Right lobe of liver (tissue), 6 donors: ENCODE measurements around the gene SPPL3. TPM values are rescaled to one million over a fixed set of nuclear protein-coding genes. Genes with fewer than 3 reads are reported as not detected.

Experiments used
- ATAC-seq, 4 donors: fragments of 200-7000 bp; cut with Tn5 transposase; one replicate each; pipeline ENCODE4 v1.9.1; 2020; ENCODE audit warnings: mild to moderate bottlenecking in 4 of 4, moderate library complexity in 4 of 4
- DNase-seq, 3 donors: peaks; one replicate each; pipeline ENCODE4 v3.0.0-alpha.2; 2020
- H3K27ac ChIP-seq, 3 donors: fragments of 200-600 bp; one replicate each; pipeline ENCODE4 v1.8.0; 2022
- H3K27me3 ChIP-seq, 2 donors: fragments of 200-600 bp; one replicate each; pipeline ENCODE4 v1.8.0; 2022
- H3K36me3 ChIP-seq, 4 donors: fragments of 200-600 bp; sonication (generic) in 1 of 4; one replicate each; pipeline versions ENCODE4 v1.5.1 to v1.8.0; 2017 to 2022; ENCODE audit warnings: control low read depth in 1 of 4
- H3K4me1 ChIP-seq, 4 donors: fragments of 200-600 bp; sonication (generic) in 1 of 4; one replicate each; pipeline versions ENCODE4 v1.5.1 to v1.8.0; 2017 to 2022; ENCODE audit warnings: control low read depth in 1 of 4
- H3K4me3 ChIP-seq, 3 donors: fragments of 200-600 bp; one replicate each; pipeline ENCODE4 v1.8.0; 2022
- H3K9me3 ChIP-seq, 4 donors: fragments of 200-600 bp; sonication (generic) in 1 of 4; one replicate each; pipeline versions ENCODE4 v1.5.1 to v1.8.0; 2017 to 2022; ENCODE audit warnings: control low read depth in 1 of 4
- POLR2A ChIP-seq: fragments of 450-650 bp; IDR thresholded peaks from one replicate; pipeline ENCODE4 v1.6.1; 2017; ENCODE audit warnings: antibody characterized with exemption, mild to moderate bottlenecking
- WGBS: methylation state at CpG from one replicate; pipeline ENCODE4 v1.1.6; 2018; ENCODE audit warnings: low coverage, low lambda C conversion rate; ENCODE audit not compliant: insufficient coverage; ENCODE audit errors: missing lambda C conversion rate; 5-methylcytosine and 5-hydroxymethylcytosine counted together
- intact Hi-C, 2 donors: fragments of 100-400 bp; cut with DNase I; formaldehyde crosslinking; loops; one replicate each; pipeline versions ENCODE4 v1.11.2 to v1.14.1; 2022
- total RNA-seq, 6 experiments: library from RNA; depleted of rRNA in 2 of 6; stranded (reverse); fragments of >200 nt in 2 of 6; fragmentation: NEBNext Ultra II Directional in 3 of 6; extraction: Animal tissue kit (Norgen Biotek cat#: 25700) in 3 of 6; gene quantifications; one replicate each; pipeline versions ENCODE4 v1.1.0 to v1.2.4, GENCODE V29; 2016 to 2023
- TF ChIP-seq, protein P1 (sequence below), 4 donors: fragments of 200-600 bp in 3 of 4; fragments of 450-650 bp in 1 of 4; IDR thresholded peaks; one replicate each; pipeline versions ENCODE4 v1.5.1 to v1.8.0; 2016 to 2022; ENCODE audit warnings: antibody characterized with exemption in 4 of 4, mild to moderate bottlenecking in 2 of 4
- donor health status: DM: no; HTN: yes; CAD: no.
- donor health status: DM: no; HTN: no; CAD: no.
- donor health status: DM: no; HTN: no; CAD: no.
- donor health status: DM: no; HTN: yes; CAD: no.
- donor health status: DM: no; HTN: yes; CAD: no.

SPPL3 gene
- total RNA-seq, 6 experiments from 2014 or later = 10.7 to 26.6 (median 16.9) TPM

GRCh38 chr12:120760349-120761254 lies 143.6 kb downstream of the SPPL3 start:
- ATAC-seq (peak in 2 of 4 donors; percentile 6 to 11), DNase-seq (no peak)
- Histone ChIP-seq H3K36me3 (peaks cover 0 to 33% (median 7%) of the 10 kb centered on the region in 4 donors), H3K27ac (no peak overlapping the region), H3K27me3 (no peaks in the 10 kb centered on the region), H3K4me1 (no peaks in the 10 kb centered on the region), H3K4me3 (no peak overlapping the region), H3K9me3 (no peaks in the 10 kb centered on the region)
- TF ChIP-seq, protein P1, sequence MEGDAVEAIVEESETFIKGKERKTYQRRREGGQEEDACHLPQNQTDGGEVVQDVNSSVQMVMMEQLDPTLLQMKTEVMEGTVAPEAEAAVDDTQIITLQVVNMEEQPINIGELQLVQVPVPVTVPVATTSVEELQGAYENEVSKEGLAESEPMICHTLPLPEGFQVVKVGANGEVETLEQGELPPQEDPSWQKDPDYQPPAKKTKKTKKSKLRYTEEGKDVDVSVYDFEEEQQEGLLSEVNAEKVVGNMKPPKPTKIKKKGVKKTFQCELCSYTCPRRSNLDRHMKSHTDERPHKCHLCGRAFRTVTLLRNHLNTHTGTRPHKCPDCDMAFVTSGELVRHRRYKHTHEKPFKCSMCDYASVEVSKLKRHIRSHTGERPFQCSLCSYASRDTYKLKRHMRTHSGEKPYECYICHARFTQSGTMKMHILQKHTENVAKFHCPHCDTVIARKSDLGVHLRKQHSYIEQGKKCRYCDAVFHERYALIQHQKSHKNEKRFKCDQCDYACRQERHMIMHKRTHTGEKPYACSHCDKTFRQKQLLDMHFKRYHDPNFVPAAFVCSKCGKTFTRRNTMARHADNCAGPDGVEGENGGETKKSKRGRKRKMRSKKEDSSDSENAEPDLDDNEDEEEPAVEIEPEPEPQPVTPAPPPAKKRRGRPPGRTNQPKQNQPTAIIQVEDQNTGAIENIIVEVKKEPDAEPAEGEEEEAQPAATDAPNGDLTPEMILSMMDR (IDR thresholded peaks at IDR 0.05) = no peak
- no peak for TF ChIP-seq POLR2A
- 88% methylated on average over 16 of the region's 21 CpGs for WGBS
- intact Hi-C loops = no loop called here

DNA sequence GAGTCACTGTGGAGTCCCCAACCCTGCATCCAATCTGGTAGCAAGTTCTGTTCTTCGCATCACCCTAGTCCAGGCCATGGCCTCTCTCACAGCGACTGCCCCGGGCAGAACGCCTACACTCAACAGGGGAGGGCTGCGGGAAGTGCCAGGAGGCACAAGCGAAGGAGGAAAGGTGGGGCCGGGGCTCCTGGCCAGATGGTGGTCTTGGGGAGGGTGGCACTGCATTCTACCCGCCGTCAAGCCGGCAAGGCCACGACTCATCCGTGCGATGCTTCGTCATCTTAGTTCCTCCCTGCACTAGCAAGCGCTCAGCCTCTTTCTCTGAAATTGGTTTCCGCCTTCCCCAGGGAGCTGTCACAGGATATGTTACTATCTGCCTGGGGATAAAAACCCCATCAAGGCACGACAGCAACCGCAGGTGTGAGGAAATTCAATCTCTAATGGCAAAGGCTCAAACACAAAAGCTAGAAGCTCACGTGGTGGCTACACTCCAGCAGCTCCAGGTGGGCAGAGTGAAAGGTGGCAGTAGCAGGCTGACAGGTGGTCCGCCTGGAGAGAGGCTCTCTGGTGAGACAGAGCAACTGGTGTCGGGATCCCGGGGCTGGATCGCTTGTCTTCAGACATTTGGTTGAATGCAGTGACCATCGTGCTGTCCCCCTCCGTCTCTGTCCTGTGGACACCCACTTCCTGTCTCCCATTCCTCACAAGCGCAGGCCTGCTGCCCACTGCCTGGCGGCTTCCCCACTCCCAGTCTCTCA lies 144.4 kb downstream of the SPPL3 start:
- DNase-seq = no peak
- H3K4me1 ChIP-seq = no peaks in the 10 kb centered on the region

DNA sequence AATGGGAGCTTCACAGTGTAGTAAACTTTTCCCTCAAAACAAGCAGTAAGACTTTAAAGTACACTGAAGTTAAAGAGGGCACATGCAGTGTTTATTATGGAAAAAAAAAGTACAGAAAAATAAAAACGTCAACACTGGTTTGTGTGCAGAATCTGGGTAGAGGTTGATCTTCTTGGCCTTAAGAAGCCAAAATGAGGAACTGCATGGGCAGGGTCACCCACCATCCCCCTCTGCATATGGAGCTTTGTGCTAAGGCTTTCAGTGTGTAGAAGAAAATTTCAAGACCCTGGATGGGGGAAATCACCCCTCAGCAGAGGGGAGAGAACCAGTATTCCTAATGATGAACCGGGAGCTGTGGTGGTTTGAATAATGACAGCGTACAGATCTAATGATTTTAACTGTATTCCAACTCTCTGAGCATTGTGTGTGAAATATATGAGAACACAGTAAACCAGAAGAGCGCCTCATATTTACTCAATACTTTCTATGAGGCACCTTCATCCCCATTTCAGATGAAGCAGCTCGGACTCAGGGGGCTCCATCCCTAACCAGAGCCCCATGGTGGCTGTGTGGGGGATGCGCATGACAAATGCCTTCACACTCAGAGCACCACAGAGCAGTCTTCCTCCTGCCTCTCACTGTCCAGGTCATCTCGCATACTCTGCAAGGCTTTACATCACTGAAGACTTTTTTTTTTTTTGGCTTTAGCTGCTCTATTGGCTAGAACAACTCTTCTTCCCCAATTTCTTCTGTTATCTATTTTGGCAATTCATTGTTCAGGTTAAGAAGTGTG lies 145.2 kb downstream of the SPPL3 start:
- H3K4me1 ChIP-seq = no peaks in the 10 kb centered on the region
- H3K27me3 ChIP-seq = no peaks in the 10 kb centered on the region
- no peak overlapping the region for H3K4me3 ChIP-seq
- DNase-seq (no peak), ATAC-seq (no peak)
- H3K36me3 ChIP-seq = peaks cover 0 to 18% (median 5%) of the 10 kb centered on the region in 4 donors
- intact Hi-C loops = no loop called here
- WGBS = 63% methylated on average over 2 of the region's 7 CpGs
- H3K27ac ChIP-seq = no peak overlapping the region
- peaks cover 0 to 4% (median 0%) of the 10 kb centered on the region in 4 donors for H3K9me3 ChIP-seq
- TF ChIP-seq, protein P1 (IDR thresholded peaks at IDR 0.05) = no peak
- TF ChIP-seq POLR2A = no peak

More for the DNA sequence above, 144.4 kb downstream of the SPPL3 start:
- peaks cover 0 to 1% (median 0%) of the 10 kb centered on the region in 4 donors for H3K9me3 ChIP-seq
- no peak overlapping the region for H3K27ac ChIP-seq
- no peak for ATAC-seq
- H3K27me3 ChIP-seq = no peaks in the 10 kb centered on the region
- intact Hi-C loops = no loop called here
- H3K36me3 ChIP-seq = peaks cover 0 to 26% (median 6%) of the 10 kb centered on the region in 4 donors
- WGBS = 82% methylated on average over 7 of the region's 27 CpGs
- H3K4me3 ChIP-seq = no peak overlapping the region
- TF ChIP-seq POLR2A = no peak
- TF ChIP-seq, protein P1 (IDR thresholded peaks at IDR 0.05) = no peak

DNA sequence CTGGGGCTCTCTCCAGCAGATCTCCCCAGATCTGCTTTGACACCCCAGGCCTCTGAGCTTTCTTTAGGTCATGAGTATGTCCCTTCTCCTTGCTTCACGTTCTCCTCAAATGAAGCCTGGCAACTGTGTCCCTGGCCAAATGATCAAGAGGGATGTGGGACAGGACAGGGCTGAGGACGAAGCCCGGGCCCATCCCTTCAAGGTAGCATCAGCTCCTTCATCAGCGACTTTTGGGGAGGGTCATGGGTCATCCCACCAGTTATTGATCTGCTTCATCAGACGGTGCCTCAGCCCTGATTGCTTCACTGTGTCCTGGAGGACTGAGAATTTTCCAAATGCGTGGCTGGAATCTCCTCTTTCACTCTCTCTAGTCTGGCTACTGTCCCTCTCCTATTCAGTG lies 146.2 kb downstream of the SPPL3 start:
- no peaks in the 10 kb centered on the region for H3K4me1 ChIP-seq
- peaks cover 0 to 9% (median 2%) of the 10 kb centered on the region in 4 donors for H3K36me3 ChIP-seq
- H3K27me3 ChIP-seq = no peaks in the 10 kb centered on the region
- peak in 1 of 4 donors; percentile 14 for ATAC-seq
- no peak for TF ChIP-seq POLR2A
- TF ChIP-seq, protein P1 (IDR thresholded peaks at IDR 0.05) = no peak
- no peak overlapping the region for H3K4me3 ChIP-seq
- H3K9me3 ChIP-seq = peaks cover 0 to 4% (median 0%) of the 10 kb centered on the region in 4 donors
- DNase-seq = no peak
- WGBS = 44% methylated on average over 4 of the region's 6 CpGs
- no peak overlapping the region for H3K27ac ChIP-seq
- intact Hi-C loops = no loop called here
